Rectal smooth muscle tissue (tissue), 1 donor: Measurements from ENCODE around the gene NAPB.
A peak's percentile ranks its signal among the peaks of the same experiment; 100 is the strongest.
"Not testable (repeated sequence)": the region's sequence is repeated elsewhere in the genome, so short reads cannot be mapped to it uniquely, and the experiment has no call there.

Source experiments
- H3K27ac ChIP-seq: one replicate; pipeline ENCODE4 v1.7.0; 2013; ENCODE audit warnings: low read depth, low read length, inconsistent platforms
- H3K27me3 ChIP-seq: one replicate; pipeline ENCODE4 v1.7.0; 2013; ENCODE audit warnings: low read length; ENCODE audit not compliant: control insufficient read depth, insufficient read depth
- H3K36me3 ChIP-seq: one replicate; pipeline ENCODE4 v1.7.0; 2013; ENCODE audit warnings: low read length; ENCODE audit not compliant: control insufficient read depth, insufficient read depth
- H3K4me1 ChIP-seq: one replicate; pipeline ENCODE4 v1.7.0; 2013; ENCODE audit warnings: low read length; ENCODE audit not compliant: control insufficient read depth, insufficient read depth
- H3K4me3 ChIP-seq: one replicate; pipeline ENCODE4 v1.7.0; 2013; ENCODE audit warnings: low read length
- H3K9ac ChIP-seq: one replicate; pipeline ENCODE4 v1.7.0; 2013; ENCODE audit warnings: low read length

The NAPB gene

DNA sequence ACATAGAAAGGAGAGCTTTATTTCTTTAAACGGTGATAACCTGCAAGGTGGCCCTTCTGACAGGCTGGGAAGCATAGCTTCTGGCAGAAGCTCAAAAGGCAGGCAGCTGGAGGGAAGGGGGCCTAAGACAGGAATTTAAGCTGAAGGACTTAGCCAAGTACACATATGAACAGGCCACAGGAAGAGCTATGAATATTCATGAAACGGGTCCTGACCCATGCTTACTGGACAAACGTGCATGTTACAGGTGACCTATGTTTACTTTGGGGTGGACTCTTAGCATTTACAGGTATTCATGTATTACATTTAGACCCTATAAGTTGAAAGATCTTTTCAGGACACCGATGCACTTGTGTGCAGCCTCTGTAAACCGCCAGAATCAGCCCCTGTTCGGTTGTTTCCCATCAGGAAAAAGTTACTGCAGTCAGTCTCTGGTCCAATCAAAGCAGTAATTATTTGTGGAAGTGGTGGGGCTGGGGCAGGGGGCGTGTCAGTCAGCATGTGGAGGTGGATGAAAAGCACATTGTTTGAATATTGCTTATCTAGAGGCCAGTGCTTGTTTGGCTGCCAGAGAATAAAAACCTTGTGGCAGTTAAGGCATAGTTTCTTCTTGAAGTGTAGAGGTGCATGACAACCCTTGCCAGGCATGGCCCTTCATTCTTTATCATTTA is 62.2 kb downstream of the NAPB start:
- Histone ChIP-seq H3K36me3 (no peaks in the 10 kb centered on the region), H3K4me1 (peaks cover 20% of the 10 kb centered on the region), H3K27ac (no peak overlapping the region), H3K9ac (no peak overlapping the region), H3K4me3 (peak overlapping the region; percentile 54), H3K27me3 (no peaks in the 10 kb centered on the region)

DNA sequence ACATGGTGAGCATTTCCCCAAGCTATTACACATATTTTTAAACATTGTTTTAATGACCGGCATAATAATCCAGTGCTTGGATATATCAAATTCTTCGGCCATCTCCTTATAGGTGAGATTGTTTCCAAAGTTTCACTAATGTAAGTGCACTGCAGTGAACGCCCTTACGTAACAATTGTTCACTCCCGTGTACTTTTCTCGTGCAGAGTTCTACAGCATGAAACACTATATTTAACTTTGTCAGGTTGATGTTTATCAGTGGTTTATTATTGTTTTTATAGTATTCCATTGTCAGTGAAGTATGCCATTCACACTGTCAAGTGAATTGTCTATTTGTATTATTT is 62.8 kb downstream of the NAPB start:
- H3K36me3 ChIP-seq = no peaks in the 10 kb centered on the region
- H3K27me3 ChIP-seq = no peaks in the 10 kb centered on the region
- peak overlapping the region; percentile 81 for H3K27ac ChIP-seq
- H3K4me1 ChIP-seq = peaks cover 20% of the 10 kb centered on the region
- H3K9ac ChIP-seq = no peak overlapping the region
- H3K4me3 ChIP-seq = peak overlapping the region; percentile 54

DNA sequence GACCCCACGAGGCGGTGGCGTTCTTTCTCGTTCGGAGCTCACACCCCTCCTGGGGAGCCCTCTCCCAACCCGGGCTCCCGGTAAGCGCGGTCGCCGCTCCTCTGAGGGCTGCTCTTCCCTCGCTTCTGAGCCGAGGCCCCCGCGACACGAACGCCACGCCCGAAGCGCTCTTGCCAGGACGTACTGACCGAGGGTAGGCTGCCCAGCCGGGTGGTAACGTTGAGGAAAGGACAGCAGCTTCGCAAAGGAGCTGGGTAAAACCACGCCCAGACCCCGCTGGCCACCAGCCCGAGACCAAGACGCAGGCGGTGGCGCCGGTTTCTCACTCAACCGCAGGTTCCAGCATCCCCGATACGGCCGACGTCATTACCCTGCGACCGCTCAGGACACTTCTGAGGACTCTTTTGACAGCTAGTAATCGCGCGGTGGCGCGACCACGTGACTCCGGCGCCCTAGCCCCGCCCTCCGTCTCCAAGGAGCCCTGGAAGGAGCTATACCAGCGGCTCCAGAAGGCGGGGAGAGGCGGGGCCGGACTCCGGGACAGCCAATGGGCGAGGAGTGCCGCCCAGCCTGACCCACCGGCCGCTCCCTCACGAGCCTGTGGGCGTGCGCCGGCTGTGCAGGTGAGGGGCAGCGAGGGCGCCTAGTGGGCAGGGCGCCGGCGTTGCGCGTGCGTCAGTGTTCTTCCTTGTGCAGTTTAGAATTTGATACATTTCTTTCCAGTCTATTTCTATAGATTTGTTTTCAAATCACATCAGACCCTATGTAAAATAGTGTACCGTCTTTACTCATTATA is 63.3 kb downstream of the NAPB start:
- peak overlapping the region; percentile 93 for H3K4me3 ChIP-seq
- H3K27me3 ChIP-seq = no peaks in the 10 kb centered on the region
- H3K9ac ChIP-seq = peak overlapping the region; percentile 88
- no peaks in the 10 kb centered on the region for H3K36me3 ChIP-seq
- peak overlapping the region; percentile 94 for H3K27ac ChIP-seq
- peaks cover 15% of the 10 kb centered on the region for H3K4me1 ChIP-seq

DNA sequence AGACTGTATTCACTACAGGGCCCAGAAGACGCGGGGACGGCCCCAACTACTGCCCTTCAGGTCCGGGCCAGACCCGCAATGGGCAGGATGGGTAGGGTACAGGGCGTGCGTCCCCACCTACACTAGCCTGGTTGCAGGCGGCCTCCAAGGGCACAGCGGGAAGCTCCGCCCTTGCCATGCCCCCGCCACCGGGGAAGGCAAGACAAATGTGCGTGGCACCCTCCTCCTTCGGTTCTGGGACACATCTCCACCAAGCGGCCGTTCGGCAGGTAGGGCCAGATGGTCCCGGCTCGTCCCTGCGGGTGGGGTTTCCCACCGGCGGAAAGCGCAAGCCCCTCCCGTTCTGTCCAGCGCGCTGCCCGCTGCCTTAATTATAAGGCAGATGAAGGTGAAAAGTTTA is 65.1 kb downstream of the NAPB start:
- Histone ChIP-seq H3K4me3 (no peak overlapping the region), H3K27ac (no peak overlapping the region), H3K27me3 (no peaks in the 10 kb centered on the region), H3K9ac (no peak overlapping the region), H3K4me1 (peaks cover 17% of the 10 kb centered on the region), H3K36me3 (no peaks in the 10 kb centered on the region)

DNA sequence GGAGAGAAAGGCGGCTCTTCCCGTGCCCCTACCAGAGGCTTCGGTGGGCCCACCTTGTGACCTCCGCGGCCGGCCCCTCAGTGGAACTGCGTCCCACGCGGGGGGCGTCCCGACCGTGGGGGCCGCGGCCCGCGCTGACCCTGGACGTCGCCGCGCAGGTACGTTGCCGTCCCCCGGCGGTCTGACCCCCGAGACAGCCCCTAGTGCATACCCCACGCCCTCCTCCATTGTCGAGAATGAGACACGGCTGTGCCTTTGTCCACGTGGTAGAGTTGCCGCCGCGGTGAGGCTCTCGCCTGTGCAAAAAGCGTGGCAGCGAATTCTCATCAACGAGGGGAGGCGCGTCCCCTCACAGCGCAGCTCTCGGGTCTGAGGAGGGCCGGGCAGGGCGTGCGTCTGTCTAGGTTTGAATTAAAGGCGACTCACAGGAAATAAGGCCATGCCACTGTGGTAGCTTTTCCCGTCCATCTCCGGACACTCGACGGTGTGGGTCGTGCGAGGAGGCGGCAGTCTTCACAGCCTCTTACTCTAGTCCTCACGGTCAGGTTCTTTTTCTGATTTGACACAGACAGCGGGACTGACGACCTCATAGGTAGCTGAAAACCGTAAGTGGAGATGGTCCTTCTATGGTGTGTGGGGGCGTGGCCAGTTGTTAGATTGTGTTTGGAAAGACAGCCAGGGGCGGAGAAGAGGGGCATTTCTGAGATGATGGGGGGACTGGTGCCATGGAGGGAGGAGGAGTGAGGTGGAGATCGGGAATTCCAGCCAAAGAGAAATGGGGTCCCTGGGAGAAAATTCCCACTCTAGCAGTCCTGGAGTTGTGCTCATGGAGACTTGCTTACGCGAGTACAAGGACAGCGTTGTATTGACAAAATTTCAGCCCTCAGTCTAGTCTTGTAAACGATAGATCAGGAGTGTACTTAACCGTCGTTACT is 70.1 kb downstream of the NAPB start:
- H3K9ac ChIP-seq = peak overlapping the region; percentile 89
- no peaks in the 10 kb centered on the region for H3K36me3 ChIP-seq
- H3K4me3 ChIP-seq = peak overlapping the region; percentile 90
- H3K27ac ChIP-seq = peak overlapping the region; percentile 100
- H3K27me3 ChIP-seq = no peaks in the 10 kb centered on the region
- H3K4me1 ChIP-seq = peaks cover 10% of the 10 kb centered on the region

DNA sequence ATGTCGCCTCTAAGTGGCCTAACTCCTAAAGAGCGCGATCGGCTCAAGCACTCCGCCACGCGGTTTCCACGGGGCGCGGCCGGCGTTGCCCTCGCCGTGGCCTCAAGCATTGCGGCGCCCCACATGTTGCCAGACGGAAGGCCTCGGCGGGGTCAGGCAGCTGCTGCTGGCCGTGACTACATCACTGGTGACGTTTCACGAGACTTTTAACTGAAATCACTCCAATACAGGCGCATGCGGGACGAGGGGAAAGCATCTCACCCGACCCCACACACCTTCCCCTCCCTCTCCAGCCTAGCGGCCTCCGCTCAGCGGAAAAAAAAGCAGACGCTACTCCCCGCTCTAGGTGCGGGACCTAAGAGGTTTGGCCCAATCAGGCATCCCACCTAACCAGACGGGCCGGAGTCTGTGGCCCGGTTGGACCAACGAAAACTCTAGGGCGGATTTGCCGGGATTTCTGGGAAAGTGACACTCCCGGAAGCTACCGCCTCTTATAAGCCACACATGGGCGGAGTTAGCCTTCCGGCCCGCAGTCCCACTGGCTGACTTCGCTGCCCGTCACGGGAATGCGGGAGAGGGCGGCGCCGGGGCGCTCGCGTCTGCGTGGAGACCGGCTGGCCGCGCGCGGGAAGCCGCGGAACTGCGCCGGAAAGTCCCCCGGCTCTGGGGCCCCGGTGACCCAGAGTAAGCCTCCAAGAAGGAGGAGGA is 70.9 kb downstream of the NAPB start, which contains the start of gene NXT1:
Gene NXT1, plus strand, starts transcription at position 596 of the 708 bp plus-strand sequence. CDS start 3,251 bp downstream, outside the sequence.
- Histone ChIP-seq H3K4me3 (peak within 1 kb of the TSS; percentile 90), H3K27ac (peak within 1 kb of the TSS; percentile 100), H3K36me3 (no peaks in the 10 kb centered on the region), H3K9ac (peak within 1 kb of the TSS; percentile 98), H3K4me1 (peaks cover 10% of the 10 kb centered on the region), H3K27me3 (no peaks in the 10 kb centered on the region)

DNA sequence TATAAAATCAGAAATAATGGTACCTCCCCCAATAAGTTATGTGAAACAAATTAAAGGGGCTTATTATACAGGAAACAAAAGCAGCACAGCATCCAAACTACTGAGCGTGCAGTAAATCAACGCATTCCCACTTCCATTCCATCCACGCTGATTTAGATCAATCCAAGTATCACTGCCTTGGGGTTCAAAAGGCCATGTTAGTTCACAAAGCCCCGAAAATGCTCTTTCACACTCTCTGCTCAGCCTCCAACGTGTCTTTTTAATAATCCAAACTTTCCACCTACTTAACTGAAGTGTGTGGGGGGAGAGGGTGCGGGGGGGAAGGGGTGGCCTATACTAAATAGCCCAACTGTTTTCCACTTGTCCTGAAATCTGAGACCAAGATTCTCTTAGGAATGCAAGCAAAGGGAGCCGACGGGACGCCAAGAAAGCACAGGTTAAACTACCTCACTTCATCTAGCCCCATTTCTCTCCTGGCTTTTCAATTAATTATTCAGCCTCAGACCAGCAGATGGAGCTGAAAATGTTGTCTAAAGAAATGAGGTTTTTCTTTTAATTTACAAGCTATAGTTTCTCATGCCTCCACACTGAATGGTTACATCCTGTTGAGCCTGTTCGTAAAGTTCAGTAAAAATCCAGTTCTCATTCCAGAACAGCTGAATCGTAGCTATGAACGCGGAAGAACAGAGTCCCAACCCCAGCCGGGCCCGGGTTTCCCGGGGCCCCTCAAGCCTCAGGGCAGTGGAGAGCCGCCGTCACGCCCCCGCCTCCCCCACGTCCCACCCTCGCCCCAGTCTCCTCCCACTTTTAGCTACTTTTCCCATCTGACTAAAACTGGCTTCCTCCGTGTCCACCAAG is 71.7 kb downstream of the NAPB start:
- Histone ChIP-seq H3K9ac (peak overlapping the region; percentile 98), H3K27me3 (no peaks in the 10 kb centered on the region)

DNA sequence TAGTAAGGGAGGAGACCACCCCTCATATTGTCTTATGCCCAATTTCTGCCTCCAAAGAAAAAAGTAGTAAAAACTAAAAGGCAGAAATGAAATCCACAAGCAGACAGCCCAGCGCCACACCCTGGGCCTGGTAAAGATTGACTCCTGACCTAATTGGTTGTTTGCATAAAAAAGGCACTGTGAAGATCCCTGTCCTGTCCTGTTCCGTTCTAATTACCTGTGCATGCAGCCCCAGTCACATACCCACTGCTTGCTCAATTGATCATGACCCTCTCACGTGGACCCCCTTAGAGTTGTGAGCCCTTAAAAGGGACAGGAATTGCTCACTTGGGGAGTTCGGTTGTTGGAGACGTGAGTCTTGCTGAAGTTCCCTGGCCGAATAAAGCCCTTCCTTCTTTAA is 72.8 kb downstream of the NAPB start:
- not testable (repeated sequence) for H3K27me3 ChIP-seq, H3K36me3 ChIP-seq, H3K9ac ChIP-seq, H3K4me3 ChIP-seq, H3K27ac ChIP-seq, H3K4me1 ChIP-seq

More for the DNA sequence above, 71.7 kb downstream of the NAPB start:
- Histone ChIP-seq H3K4me1 (peaks cover 10% of the 10 kb centered on the region), H3K36me3 (no peaks in the 10 kb centered on the region), H3K27ac (peak overlapping the region; percentile 100), H3K4me3 (peak overlapping the region; percentile 90)

DNA sequence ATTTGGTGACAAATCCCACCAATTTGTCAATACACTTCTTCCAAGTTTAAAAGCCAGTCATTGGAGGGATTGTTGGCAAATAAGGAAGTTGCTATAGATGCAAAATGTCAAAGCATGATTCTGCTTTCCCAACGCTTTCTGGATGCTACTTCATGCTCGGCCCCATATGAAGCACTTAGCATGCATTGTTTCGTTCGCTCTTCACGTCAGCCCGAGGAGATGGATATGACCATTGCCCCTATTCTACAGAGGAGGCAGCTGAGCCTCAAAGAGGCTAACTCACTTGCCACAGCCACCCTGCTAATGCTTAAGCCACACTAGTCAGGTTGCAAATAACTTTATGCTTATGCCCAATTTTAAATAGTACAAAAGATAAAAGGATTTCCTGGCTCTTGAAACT is 73.5 kb downstream of the NAPB start:
- Histone ChIP-seq H3K4me1 (peaks cover 10% of the 10 kb centered on the region), H3K27ac (no peak overlapping the region)

DNA sequence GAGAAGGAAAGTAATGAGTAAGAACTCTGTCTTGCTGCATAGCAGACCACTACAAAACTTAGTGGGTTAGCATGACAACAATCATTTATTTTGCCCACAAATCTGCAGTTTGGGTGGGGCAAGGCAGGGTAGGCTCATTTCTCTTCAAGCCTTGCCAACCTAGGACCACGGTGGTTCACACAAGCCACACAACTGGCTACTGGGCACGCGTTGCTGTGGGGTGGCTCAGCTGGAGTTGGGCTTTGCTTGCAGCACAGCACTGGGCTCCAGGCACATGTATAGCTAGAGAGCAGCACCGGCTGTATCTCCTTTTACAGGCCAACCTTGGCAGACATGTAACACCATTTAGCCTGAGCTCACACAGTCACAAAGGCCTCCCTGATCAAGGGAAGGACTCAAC is 75.3 kb downstream of the NAPB start:
- H3K36me3 ChIP-seq = no peaks in the 10 kb centered on the region
- no peak overlapping the region for H3K9ac ChIP-seq

More for the DNA sequence above, 73.5 kb downstream of the NAPB start:
- Histone ChIP-seq H3K9ac (no peak overlapping the region), H3K27me3 (no peaks in the 10 kb centered on the region), H3K4me3 (no peak overlapping the region), H3K36me3 (no peaks in the 10 kb centered on the region)

DNA sequence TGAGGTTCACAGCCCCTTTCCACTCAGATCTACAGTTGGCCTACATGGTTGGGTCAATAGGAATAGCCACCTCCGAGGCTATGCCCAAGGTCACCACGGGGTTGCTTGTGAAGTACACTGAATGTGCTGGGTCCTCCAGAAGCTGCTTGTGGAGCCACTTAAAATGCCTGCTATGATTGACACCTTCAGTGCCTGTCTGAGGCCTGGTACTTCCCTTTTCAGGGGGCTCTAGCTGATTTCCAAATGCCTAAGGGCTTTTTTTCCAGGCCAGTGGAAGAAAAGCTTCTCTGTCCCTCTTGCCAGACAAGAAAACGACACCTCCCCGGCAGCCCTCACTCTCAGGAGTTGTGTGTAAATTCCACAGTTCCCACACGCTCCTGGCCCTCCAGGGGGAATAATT is 77.0 kb downstream of the NAPB start:
- Histone ChIP-seq H3K4me1 (peaks cover 3% of the 10 kb centered on the region), H3K27ac (no peak overlapping the region), H3K4me3 (no peak overlapping the region), H3K9ac (no peak overlapping the region), H3K36me3 (no peaks in the 10 kb centered on the region), H3K27me3 (no peaks in the 10 kb centered on the region)

More for the DNA sequence above, 75.3 kb downstream of the NAPB start:
- no peaks in the 10 kb centered on the region for H3K27me3 ChIP-seq
- no peak overlapping the region for H3K4me3 ChIP-seq
- H3K27ac ChIP-seq = no peak overlapping the region
- H3K4me1 ChIP-seq = peaks cover 4% of the 10 kb centered on the region
